Hepatocyte (in vitro differentiated cells): Measurements from ENCODE around the gene RASA3. TPM values are rescaled to one million over a fixed set of nuclear protein-coding genes. Genes with fewer than 3 reads are reported as not detected.

Experiments
- DNase-seq: peaks from one replicate; pipeline ENCODE4 v3.0.0-alpha.2; 2016; ENCODE audit warnings: low spot score
- H2AFZ ChIP-seq: fragments of 200-600 bp; sonication (generic); 2 replicates; pipeline ENCODE4 v1.6.0; 2016; ENCODE audit warnings: antibody characterized with exemption, mild to moderate bottlenecking
- H3K27ac ChIP-seq: fragments of 200-600 bp; sonication (generic); 2 replicates; pipeline ENCODE4 v1.5.1; 2016; ENCODE audit warnings: mild to moderate bottlenecking
- H3K27me3 ChIP-seq: fragments of 200-600 bp; sonication (generic); 2 replicates; pipeline ENCODE4 v1.6.1; 2016
- H3K36me3 ChIP-seq: fragments of 200-600 bp; sonication (generic); replicated peaks from 2 replicates; pipeline ENCODE4 v1.5.1; 2016; ENCODE audit warnings: low read depth; ENCODE audit not compliant: insufficient read depth
- H3K4me1 ChIP-seq: fragments of 200-600 bp; sonication (generic); 2 replicates; pipeline ENCODE4 v1.5.1; 2016; ENCODE audit warnings: mild to moderate bottlenecking, moderate library complexity; ENCODE audit not compliant: insufficient read depth
- H3K4me2 ChIP-seq: fragments of 200-600 bp; sonication (generic); 2 replicates; pipeline ENCODE4 v1.6.0; 2016
- H3K4me3 ChIP-seq: fragments of 200-600 bp; sonication (generic); 2 replicates; pipeline ENCODE4 v1.5.1; 2016; ENCODE audit warnings: mild to moderate bottlenecking
- H3K79me2 ChIP-seq: fragments of 200-600 bp; sonication (generic); 2 replicates; pipeline ENCODE4 v1.6.0; 2017; ENCODE audit warnings: mild to moderate bottlenecking
- H3K9me2 ChIP-seq: fragments of 200-600 bp; sonication (generic); replicated peaks from 2 replicates; pipeline ENCODE4 v1.6.0; 2017; ENCODE audit warnings: mild to moderate bottlenecking; ENCODE audit not compliant: insufficient read depth
- H3K9me3 ChIP-seq: fragments of 200-600 bp; sonication (generic); 2 replicates; pipeline ENCODE4 v1.5.1; 2016; ENCODE audit warnings: low read depth, mild to moderate bottlenecking
- H4K20me1 ChIP-seq: fragments of 200-600 bp; sonication (generic); 2 replicates; pipeline ENCODE4 v1.6.0; 2016; ENCODE audit warnings: mild to moderate bottlenecking; ENCODE audit not compliant: insufficient read depth, poor library complexity, severe bottlenecking
- EZH2 ChIP-seq: fragments of 200-600 bp; sonication (generic); IDR thresholded peaks from 2 replicates; pipeline ENCODE4 v1.6.1; 2016; ENCODE audit warnings: antibody characterized with exemption, mild to moderate bottlenecking, borderline replicate concordance
- EZH2phosphoT487 ChIP-seq: fragments of 200-600 bp; sonication (generic); IDR thresholded peaks from one replicate; pipeline ENCODE4 v1.6.1; 2018; ENCODE audit warnings: antibody characterized with exemption, mild to moderate bottlenecking, low read depth, moderate library complexity; ENCODE audit not compliant: unreplicated experiment, severe bottlenecking
- WGBS: methylation state at CpG from one replicate; pipeline ENCODE4 v1.1.6; 2016; ENCODE audit warnings: low lambda C conversion rate; ENCODE audit errors: missing lambda C conversion rate; 5-methylcytosine and 5-hydroxymethylcytosine counted together
- polyA plus RNA-seq: library from polyadenylated mRNA; unstranded; fragments of >200 nt; fragmentation: Nextera tagmentation; extraction: Ambion mirVana; gene quantifications from 2 replicates; pipeline ENCODE4 v1.2.1, GENCODE V29; 2016
- total RNA-seq: library from RNA; depleted of rRNA; stranded (reverse); fragments of >200 nt; gene quantifications from 2 replicates; pipeline ENCODE4 v1.2.3, GENCODE V29; 2014
- TF ChIP-seq, protein P1 (sequence below): fragments of 200-600 bp; sonication (generic); IDR thresholded peaks from 2 replicates; pipeline ENCODE4 v1.5.1; 2016; ENCODE audit warnings: antibody characterized with exemption, mild to moderate bottlenecking; ENCODE audit not compliant: poor library complexity

Gene RASA3
- total and polyA plus RNA-seq, 2 experiments from 2014 or later = 5.6 to 6.1 TPM

DNA sequence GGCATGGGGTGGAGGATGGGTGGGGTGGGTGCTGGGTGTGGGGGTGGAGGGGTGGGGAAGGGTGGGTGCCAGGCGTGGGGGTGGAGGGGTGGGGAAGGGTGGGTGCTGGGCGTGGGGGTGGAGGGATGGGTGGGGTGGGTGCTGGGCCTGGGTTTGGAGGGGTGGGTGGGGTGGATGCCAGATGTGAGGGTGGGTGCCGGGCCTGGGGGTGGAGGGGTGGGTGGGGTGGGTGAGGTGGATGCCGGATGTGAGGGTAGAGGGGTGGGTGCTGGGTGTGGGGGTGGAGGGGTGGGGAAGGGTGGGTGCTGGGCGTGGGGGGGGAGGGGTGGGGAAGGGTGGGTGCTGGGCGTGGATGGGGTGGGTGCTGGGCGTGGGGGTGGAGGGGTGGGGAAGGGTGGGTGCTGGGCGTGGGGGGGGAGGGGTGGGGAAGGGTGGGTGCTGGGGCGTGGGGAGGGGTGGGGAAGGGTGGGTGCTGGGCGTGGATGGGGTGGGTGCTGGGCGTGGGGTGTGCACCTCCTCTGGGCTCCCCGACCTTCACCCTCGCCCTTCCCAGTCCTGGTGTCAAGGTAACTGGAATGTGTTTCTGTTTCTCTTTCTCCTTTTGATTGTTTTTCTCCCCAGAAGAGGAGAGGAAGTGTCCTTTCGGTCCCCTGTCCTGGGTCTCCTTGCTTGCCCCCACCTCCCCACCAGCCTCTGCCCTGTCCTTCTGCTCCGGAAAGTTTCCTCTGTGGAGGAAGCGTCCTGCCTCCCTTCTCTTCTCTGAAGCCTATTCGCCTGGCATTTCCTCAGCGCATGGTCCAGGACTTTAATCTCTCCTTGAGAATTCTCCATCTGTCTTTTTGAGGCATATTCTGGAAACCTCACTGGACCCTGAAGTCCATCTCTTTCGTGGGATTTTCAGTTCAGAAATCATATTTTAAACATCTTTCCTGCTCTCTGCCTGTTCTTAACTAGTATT, 23.8 kb upstream of the RASA3 start:
- no peak overlapping the region for H2AFZ ChIP-seq
- no peak overlapping the region for H3K4me2 ChIP-seq
- H3K79me2 ChIP-seq = no peaks in the 10 kb centered on the region
- no peaks in the 10 kb centered on the region for H3K27me3 ChIP-seq
- H3K9me2 ChIP-seq = no peaks in the 10 kb centered on the region
- no peaks in the 10 kb centered on the region for H3K9me3 ChIP-seq
- DNase-seq = no peak
- 75% methylated on average over 6 of the region's 19 CpGs for WGBS
- H3K4me1 ChIP-seq = no peaks in the 10 kb centered on the region
- no peak overlapping the region for H3K4me3 ChIP-seq
- no peak overlapping the region for H3K27ac ChIP-seq
- no peaks in the 10 kb centered on the region for H3K36me3 ChIP-seq
- H4K20me1 ChIP-seq = no peaks in the 10 kb centered on the region
- TF ChIP-seq, protein P1, sequence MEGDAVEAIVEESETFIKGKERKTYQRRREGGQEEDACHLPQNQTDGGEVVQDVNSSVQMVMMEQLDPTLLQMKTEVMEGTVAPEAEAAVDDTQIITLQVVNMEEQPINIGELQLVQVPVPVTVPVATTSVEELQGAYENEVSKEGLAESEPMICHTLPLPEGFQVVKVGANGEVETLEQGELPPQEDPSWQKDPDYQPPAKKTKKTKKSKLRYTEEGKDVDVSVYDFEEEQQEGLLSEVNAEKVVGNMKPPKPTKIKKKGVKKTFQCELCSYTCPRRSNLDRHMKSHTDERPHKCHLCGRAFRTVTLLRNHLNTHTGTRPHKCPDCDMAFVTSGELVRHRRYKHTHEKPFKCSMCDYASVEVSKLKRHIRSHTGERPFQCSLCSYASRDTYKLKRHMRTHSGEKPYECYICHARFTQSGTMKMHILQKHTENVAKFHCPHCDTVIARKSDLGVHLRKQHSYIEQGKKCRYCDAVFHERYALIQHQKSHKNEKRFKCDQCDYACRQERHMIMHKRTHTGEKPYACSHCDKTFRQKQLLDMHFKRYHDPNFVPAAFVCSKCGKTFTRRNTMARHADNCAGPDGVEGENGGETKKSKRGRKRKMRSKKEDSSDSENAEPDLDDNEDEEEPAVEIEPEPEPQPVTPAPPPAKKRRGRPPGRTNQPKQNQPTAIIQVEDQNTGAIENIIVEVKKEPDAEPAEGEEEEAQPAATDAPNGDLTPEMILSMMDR = no peak
- TF ChIP-seq EZH2phosphoT487 = no peak
- TF ChIP-seq EZH2 = no peak

DNA sequence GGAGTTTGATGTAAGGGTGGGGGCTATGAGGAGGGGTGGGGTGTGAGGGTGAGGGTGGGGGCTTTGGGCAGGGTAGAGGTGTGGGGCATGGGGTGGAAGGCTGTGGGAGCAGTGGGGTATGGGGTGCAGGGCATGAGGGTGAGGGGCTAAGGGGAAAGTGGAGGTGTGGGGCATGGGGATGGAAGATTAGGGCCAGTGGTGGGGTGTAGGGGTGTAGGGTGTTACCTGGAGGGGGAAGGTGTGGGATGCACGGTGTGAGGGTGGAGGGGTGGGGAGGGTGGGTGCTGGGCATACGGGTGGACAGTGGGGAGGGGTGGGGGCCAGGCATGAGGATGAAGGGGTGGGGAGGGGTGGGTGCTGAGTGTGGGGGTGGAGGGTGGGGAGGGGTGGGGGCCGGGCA, 22.9 kb upstream of the RASA3 start:
- Histone ChIP-seq H4K20me1 (no peaks in the 10 kb centered on the region), H3K4me2 (no peak overlapping the region), H3K9me3 (no peaks in the 10 kb centered on the region), H3K79me2 (no peaks in the 10 kb centered on the region), H2AFZ (no peak overlapping the region), H3K27ac (no peak overlapping the region), H3K9me2 (no peaks in the 10 kb centered on the region), H3K27me3 (no peaks in the 10 kb centered on the region), H3K36me3 (no peaks in the 10 kb centered on the region), H3K4me1 (no peaks in the 10 kb centered on the region), H3K4me3 (no peak overlapping the region)
- DNase-seq = no peak
- WGBS = no CpG with 5 or more reads among the region's 3 CpGs
- TF ChIP-seq, protein P1 = no peak
- TF ChIP-seq EZH2phosphoT487 (no peak), EZH2 (no peak)

DNA sequence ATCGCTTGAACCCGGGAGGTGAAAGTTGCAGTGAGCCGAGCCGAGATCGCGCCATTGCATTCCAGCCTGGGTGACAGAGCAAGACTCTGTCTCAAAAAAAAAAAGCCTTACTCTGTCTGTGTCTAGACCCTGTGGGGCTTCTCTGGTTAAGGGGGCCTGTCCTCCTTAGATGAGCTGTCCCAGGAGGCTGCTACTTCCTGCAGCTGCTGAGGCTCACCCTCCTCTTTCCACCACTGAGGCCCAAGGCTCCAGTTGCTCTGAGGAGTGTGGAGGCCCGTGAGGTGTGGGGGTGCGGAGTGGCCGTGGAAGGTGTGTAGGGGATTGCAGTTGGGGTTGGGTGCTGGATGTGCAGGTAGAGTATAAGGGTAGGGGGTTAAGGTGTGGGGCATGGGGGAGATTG, 22.1 kb upstream of the RASA3 start:
- no peaks in the 10 kb centered on the region for H3K36me3 ChIP-seq
- H3K27me3 ChIP-seq = no peaks in the 10 kb centered on the region
- H3K27ac ChIP-seq = no peak overlapping the region
- H3K4me2 ChIP-seq = no peak overlapping the region
- DNase-seq = no peak
- H2AFZ ChIP-seq = no peak overlapping the region
- WGBS = 88% methylated on average over 9 of the region's 9 CpGs
- no peaks in the 10 kb centered on the region for H3K79me2 ChIP-seq
- H3K9me2 ChIP-seq = no peaks in the 10 kb centered on the region
- no peaks in the 10 kb centered on the region for H3K4me1 ChIP-seq
- H3K4me3 ChIP-seq = no peak overlapping the region
- TF ChIP-seq, protein P1 = no peak
- no peak for TF ChIP-seq EZH2phosphoT487
- TF ChIP-seq EZH2 = no peak
- no peaks in the 10 kb centered on the region for H4K20me1 ChIP-seq
- no peaks in the 10 kb centered on the region for H3K9me3 ChIP-seq
